Embryonic facial prominence (tissue), 1 donor: Measurements from ENCODE around the gene ATF1.
A peak's percentile ranks its signal among the peaks of the same experiment; 100 is the strongest.

Source experiments
- DNase-seq: peaks from one replicate; pipeline ENCODE4 v3.0.0-alpha.2; 2016; ENCODE audit errors: extremely low spot score

ATF1 gene

GRCh38 chr12:50763639-50764285 lies at the start of gene ATF1:
Gene ATF1, plus strand, starts transcription at chr12:50764101. Its CDS starts 16,045 bp downstream, at chr12:50780146.
- peak; percentile 87 for DNase-seq

- DNase-seq: no peak
Measured at GRCh38 chr12:50715174-50715573, 48.7 kb upstream of the ATF1 start.

- DNase-seq: no peak
Measured at GRCh38 chr12:50718760-50719159, 45.1 kb upstream of the ATF1 start.

- DNase-seq: no peak
Measured at GRCh38 chr12:50720085-50720484, 43.8 kb upstream of the ATF1 start.

GRCh38 chr12:50720501-50720900 lies 43.4 kb upstream of the ATF1 start:
- DNase-seq: no peak

- no peak for DNase-seq
Measured at GRCh38 chr12:50723865-50724264, 40.0 kb upstream of the ATF1 start.

GRCh38 chr12:50725011-50725942 lies 38.6 kb upstream of the ATF1 start:
- no peak for DNase-seq

GRCh38 chr12:50727466-50727865 lies 36.4 kb upstream of the ATF1 start:
- DNase-seq: no peak

GRCh38 chr12:50728417-50728816 lies 35.5 kb upstream of the ATF1 start:
- DNase-seq: no peak

- DNase-seq: no peak
Measured at GRCh38 chr12:50728841-50729240, 35.1 kb upstream of the ATF1 start.

- DNase-seq: no peak
Measured at GRCh38 chr12:50732591-50732990, 31.3 kb upstream of the ATF1 start.

GRCh38 chr12:50733706-50734105 lies 30.2 kb upstream of the ATF1 start:
- DNase-seq: no peak

- DNase-seq: peak; percentile 8
Measured at GRCh38 chr12:50734409-50735263, 29.3 kb upstream of the ATF1 start.

- no peak for DNase-seq
Measured at GRCh38 chr12:50739611-50740010, 24.3 kb upstream of the ATF1 start.

- DNase-seq: no peak
Measured at GRCh38 chr12:50740307-50740706, 23.6 kb upstream of the ATF1 start.

GRCh38 chr12:50742776-50743175 lies 21.1 kb upstream of the ATF1 start:
- no peak for DNase-seq

- DNase-seq: no peak
Measured at GRCh38 chr12:50745861-50746260, 18.0 kb upstream of the ATF1 start.

GRCh38 chr12:50746431-50746830 lies 17.5 kb upstream of the ATF1 start:
- DNase-seq: no peak

GRCh38 chr12:50747817-50748216 lies 16.1 kb upstream of the ATF1 start:
- DNase-seq: no peak

- DNase-seq: no peak
Measured at GRCh38 chr12:50749459-50749882, 14.4 kb upstream of the ATF1 start.

- DNase-seq: no peak
Measured at GRCh38 chr12:50750366-50750765, 13.5 kb upstream of the ATF1 start.
